ENCODE data around the gene PDLIM5.

DNA sequence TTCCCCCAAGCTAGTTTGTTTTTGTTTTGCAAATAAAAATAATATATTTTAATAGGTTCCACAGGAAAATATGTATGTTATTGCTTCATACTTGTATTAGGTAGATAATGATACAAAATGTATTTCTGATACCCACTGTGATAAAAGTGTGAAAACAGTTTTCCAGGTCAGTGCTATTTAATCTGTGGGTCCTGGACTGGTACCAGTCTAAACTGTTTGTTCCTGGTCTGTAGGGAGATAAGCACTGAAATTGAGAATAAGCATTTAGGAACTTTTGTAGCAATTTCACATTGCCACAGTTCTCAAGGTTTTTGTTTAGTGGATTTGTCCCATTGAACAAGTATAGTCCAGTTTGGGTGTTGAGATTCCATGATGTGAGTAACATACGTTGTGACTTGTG lies 110.5 kb downstream of the PDLIM5 start:
- TF ChIP-seq, protein P1, sequence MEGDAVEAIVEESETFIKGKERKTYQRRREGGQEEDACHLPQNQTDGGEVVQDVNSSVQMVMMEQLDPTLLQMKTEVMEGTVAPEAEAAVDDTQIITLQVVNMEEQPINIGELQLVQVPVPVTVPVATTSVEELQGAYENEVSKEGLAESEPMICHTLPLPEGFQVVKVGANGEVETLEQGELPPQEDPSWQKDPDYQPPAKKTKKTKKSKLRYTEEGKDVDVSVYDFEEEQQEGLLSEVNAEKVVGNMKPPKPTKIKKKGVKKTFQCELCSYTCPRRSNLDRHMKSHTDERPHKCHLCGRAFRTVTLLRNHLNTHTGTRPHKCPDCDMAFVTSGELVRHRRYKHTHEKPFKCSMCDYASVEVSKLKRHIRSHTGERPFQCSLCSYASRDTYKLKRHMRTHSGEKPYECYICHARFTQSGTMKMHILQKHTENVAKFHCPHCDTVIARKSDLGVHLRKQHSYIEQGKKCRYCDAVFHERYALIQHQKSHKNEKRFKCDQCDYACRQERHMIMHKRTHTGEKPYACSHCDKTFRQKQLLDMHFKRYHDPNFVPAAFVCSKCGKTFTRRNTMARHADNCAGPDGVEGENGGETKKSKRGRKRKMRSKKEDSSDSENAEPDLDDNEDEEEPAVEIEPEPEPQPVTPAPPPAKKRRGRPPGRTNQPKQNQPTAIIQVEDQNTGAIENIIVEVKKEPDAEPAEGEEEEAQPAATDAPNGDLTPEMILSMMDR (optimal IDR thresholded peaks at IDR 0.05 in 1 of 3, IDR thresholded peaks at IDR 0.05 in 1 of 3, conservative IDR thresholded peaks at IDR 0.05 in 1 of 3; ENCODE audit: extremely low read depth in 1 of 3, insufficient read depth in 2 of 3, low read length in 3 of 3): no peak
- no peak for TF ChIP-seq EZH2 (IDR thresholded peaks at IDR 0.05; ENCODE audit: low read length)
